NCI-H2196 (cell line): Measurements from ENCODE around the gene TAS2R38.
"Not testable (repeated sequence)": the region's sequence is repeated elsewhere in the genome, so short reads cannot be mapped to it uniquely, and the experiment has no call there.

Experiments used
- DNase-seq: peaks from one replicate; lab custom pipeline; 2025; ENCODE audit not compliant: unreplicated experiment; lab: John Stamatoyannopoulos, UW

Gene TAS2R38

GRCh38 chr7:141973673-141974072 is at the start of gene TAS2R38:
Gene TAS2R38 (minus strand): TSS chr7:141973773. CDS start chr7:141973689, 84 bp downstream.
- no peak for DNase-seq

- no peak for DNase-seq
These were observed 44.6 kb upstream of the TAS2R38 start for GRCh38 chr7:142018154-142018553.

- DNase-seq: no peak
These were observed 43.9 kb upstream of the TAS2R38 start for GRCh38 chr7:142017451-142017850.

GRCh38 chr7:142012825-142013511 is 39.4 kb upstream of the TAS2R38 start:
- no peak for DNase-seq

GRCh38 chr7:142010952-142011548 is 37.5 kb upstream of the TAS2R38 start:
- DNase-seq: no peak

- DNase-seq: no peak
These were observed 35.6 kb upstream of the TAS2R38 start for GRCh38 chr7:142009187-142009586.

- DNase-seq: no peak
These were observed 33.0 kb upstream of the TAS2R38 start for GRCh38 chr7:142006577-142006976.

- no peak for DNase-seq
These were observed 28.6 kb upstream of the TAS2R38 start for GRCh38 chr7:142002179-142002578.

GRCh38 chr7:142001163-142001874 is 27.7 kb upstream of the TAS2R38 start:
- DNase-seq: no peak

- DNase-seq: no peak
These were observed 26.7 kb upstream of the TAS2R38 start for GRCh38 chr7:142000244-142000643.

GRCh38 chr7:141999058-141999623 is 25.6 kb upstream of the TAS2R38 start:
- no peak for DNase-seq

GRCh38 chr7:141993354-141993753 is 19.8 kb upstream of the TAS2R38 start:
- no peak for DNase-seq

- DNase-seq: no peak
These were observed 19.1 kb upstream of the TAS2R38 start for GRCh38 chr7:141992688-141993087.

GRCh38 chr7:141992156-141992555 is 18.6 kb upstream of the TAS2R38 start:
- no peak for DNase-seq

- DNase-seq: no peak
These were observed 17.6 kb upstream of the TAS2R38 start for GRCh38 chr7:141991140-141991539.

- no peak for DNase-seq
These were observed 16.6 kb upstream of the TAS2R38 start for GRCh38 chr7:141990011-141990725.

- DNase-seq: not testable (repeated sequence)
These were observed 14.2 kb upstream of the TAS2R38 start for GRCh38 chr7:141987803-141988202.

GRCh38 chr7:141986923-141987322 is 13.3 kb upstream of the TAS2R38 start:
- no peak for DNase-seq

GRCh38 chr7:141985926-141986325 is 12.4 kb upstream of the TAS2R38 start:
- not testable (repeated sequence) for DNase-seq

- no peak for DNase-seq
These were observed 6.0 kb upstream of the TAS2R38 start for GRCh38 chr7:141979568-141979967.

- DNase-seq: no peak
These were observed 4.8 kb upstream of the TAS2R38 start for GRCh38 chr7:141978351-141978750.
